Measurements from ENCODE around the gene KAZN. TPM values are rescaled to one million over a fixed set of nuclear protein-coding genes. Genes with fewer than 3 reads are reported as not detected.

KAZN gene
- polyA plus RNA-seq, 1 experiment = 3.7 TPM

- CTCF ChIA-PET = no interaction called here
- Histone ChIP-seq H3K27me3 (ENCODE audit: control insufficient read depth, insufficient read depth, low read length) (peaks cover 4% of the 10 kb centered on the region), H3K27ac (ENCODE audit: low read depth, low read length) (no peak overlapping the region), H3K4me3 (ENCODE audit: low read depth, low read length) (no peak overlapping the region), H3K9me3 (ENCODE audit: control insufficient read depth, insufficient read depth, low read length) (no peaks in the 10 kb centered on the region)
- no peak for DNase-seq (ENCODE audit: low read depth, low spot score)
- POLR2A ChIA-PET = no interaction called here
- no peak for TF ChIP-seq CTCF (IDR thresholded peaks at IDR 0.05; ENCODE audit: low read depth, low read length)
These were observed 7.5 kb downstream of the KAZN start for GRCh38 chr1:14605945-14606344.

- CTCF ChIA-PET = no interaction called here
- no peaks in the 10 kb centered on the region for H3K9me3 ChIP-seq (ENCODE audit: control insufficient read depth, insufficient read depth, low read length)
These were observed 8.1 kb downstream of the KAZN start for GRCh38 chr1:14606632-14607031.

GRCh38 chr1:14607295-14607694 lies 8.8 kb downstream of the KAZN start:
- no peak for TF ChIP-seq CTCF (IDR thresholded peaks at IDR 0.05; ENCODE audit: low read depth, low read length)

More at GRCh38 chr1:14606632-14607031, 8.1 kb downstream of the KAZN start:
- H3K27ac ChIP-seq (ENCODE audit: low read depth, low read length) = no peak overlapping the region
- no peaks in the 10 kb centered on the region for H3K27me3 ChIP-seq (ENCODE audit: control insufficient read depth, insufficient read depth, low read length)
- no peak overlapping the region for H3K4me3 ChIP-seq (ENCODE audit: low read depth, low read length)
- POLR2A ChIA-PET = no interaction called here
- TF ChIP-seq CTCF (IDR thresholded peaks at IDR 0.05; ENCODE audit: low read depth, low read length) = peak; percentile 12; the same call in 1 of the 2 replicates
- no peak for DNase-seq (ENCODE audit: low read depth, low spot score)

GRCh38 chr1:14608308-14608707 lies 9.8 kb downstream of the KAZN start:
- POLR2A ChIA-PET = no interaction called here
- DNase-seq (ENCODE audit: low read depth, low spot score) = no peak
- Histone ChIP-seq H3K4me3 (ENCODE audit: low read depth, low read length) (no peak overlapping the region), H3K27ac (ENCODE audit: low read depth, low read length) (no peak overlapping the region), H3K9me3 (ENCODE audit: control insufficient read depth, insufficient read depth, low read length) (no peaks in the 10 kb centered on the region), H3K27me3 (ENCODE audit: control insufficient read depth, insufficient read depth, low read length) (no peaks in the 10 kb centered on the region)
- TF ChIP-seq CTCF (IDR thresholded peaks at IDR 0.05; ENCODE audit: low read depth, low read length) = no peak
- CTCF ChIA-PET = interaction anchor here (0.5 to 0.8 kb wide), 4 partner anchors 156 to 430 kb away, joined by 3 to 5 read pairs (median 3); no protein-coding TSS in a partner anchor

More at GRCh38 chr1:14607295-14607694, 8.8 kb downstream of the KAZN start:
- no peak for DNase-seq (ENCODE audit: low read depth, low spot score)
- POLR2A ChIA-PET = no interaction called here
- no peak overlapping the region for H3K4me3 ChIP-seq (ENCODE audit: low read depth, low read length)
- H3K27ac ChIP-seq (ENCODE audit: low read depth, low read length) = no peak overlapping the region
- H3K27me3 ChIP-seq (ENCODE audit: control insufficient read depth, insufficient read depth, low read length) = no peaks in the 10 kb centered on the region
- H3K9me3 ChIP-seq (ENCODE audit: control insufficient read depth, insufficient read depth, low read length) = no peaks in the 10 kb centered on the region
- CTCF ChIA-PET = no interaction called here

- DNase-seq (ENCODE audit: low read depth, low spot score) = no peak
- no peaks in the 10 kb centered on the region for H3K9me3 ChIP-seq (ENCODE audit: control insufficient read depth, insufficient read depth, low read length)
- H3K27me3 ChIP-seq (ENCODE audit: control insufficient read depth, insufficient read depth, low read length) = no peaks in the 10 kb centered on the region
- POLR2A ChIA-PET = no interaction called here
- CTCF ChIA-PET = no interaction called here
- no peak overlapping the region for H3K27ac ChIP-seq (ENCODE audit: low read depth, low read length)
- TF ChIP-seq CTCF (IDR thresholded peaks at IDR 0.05; ENCODE audit: low read depth, low read length) = no peak
- H3K4me3 ChIP-seq (ENCODE audit: low read depth, low read length) = no peak overlapping the region
These were observed 12.3 kb downstream of the KAZN start for GRCh38 chr1:14610761-14611160.
